Measurements from ENCODE around the gene REEP2.
"Not testable (repeated sequence)": the region's sequence is repeated elsewhere in the genome, so short reads cannot be mapped to it uniquely, and the experiment has no call there.

REEP2 gene

GRCh38 chr5:138466125-138466899 is 27.5 kb downstream of the REEP2 start:
- DNase-seq (ENCODE audit: insufficient read length, low spot score) (no peak), FAIRE-seq (no peak)

GRCh38 chr5:138466900-138467710 is 28.2 kb downstream of the REEP2 start:
- FAIRE-seq (no peak), DNase-seq (ENCODE audit: insufficient read length, low spot score) (no peak)
- no peak for TF ChIP-seq POLR2A (IDR thresholded peaks at IDR 0.05; ENCODE audit: low read depth, low read length)

More at GRCh38 chr5:138466125-138466899, 27.5 kb downstream of the REEP2 start:
- TF ChIP-seq POLR2A (IDR thresholded peaks at IDR 0.05; ENCODE audit: low read depth, low read length) = no peak

DNA sequence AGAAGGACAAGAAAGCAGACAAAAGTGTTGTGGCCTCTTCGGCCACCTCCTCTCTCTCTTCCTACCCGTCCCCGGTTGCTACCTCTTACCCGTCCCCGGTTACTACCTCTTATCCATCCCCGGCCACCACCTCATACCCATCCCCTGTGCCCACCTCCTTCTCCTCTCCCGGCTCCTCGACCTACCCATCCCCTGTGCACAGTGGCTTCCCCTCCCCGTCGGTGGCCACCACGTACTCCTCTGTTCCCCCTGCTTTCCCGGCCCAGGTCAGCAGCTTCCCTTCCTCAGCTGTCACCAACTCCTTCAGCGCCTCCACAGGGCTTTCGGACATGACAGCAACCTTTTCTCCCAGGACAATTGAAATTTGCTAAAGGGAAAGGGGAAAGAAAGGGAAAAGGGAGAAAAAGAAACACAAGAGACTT is 28.9 kb downstream of the REEP2 start:
- TF ChIP-seq POLR2A (IDR thresholded peaks at IDR 0.05; ENCODE audit: low read depth, low read length) = no peak
- FAIRE-seq (no peak), DNase-seq (ENCODE audit: insufficient read length, low spot score) (no peak)

DNA sequence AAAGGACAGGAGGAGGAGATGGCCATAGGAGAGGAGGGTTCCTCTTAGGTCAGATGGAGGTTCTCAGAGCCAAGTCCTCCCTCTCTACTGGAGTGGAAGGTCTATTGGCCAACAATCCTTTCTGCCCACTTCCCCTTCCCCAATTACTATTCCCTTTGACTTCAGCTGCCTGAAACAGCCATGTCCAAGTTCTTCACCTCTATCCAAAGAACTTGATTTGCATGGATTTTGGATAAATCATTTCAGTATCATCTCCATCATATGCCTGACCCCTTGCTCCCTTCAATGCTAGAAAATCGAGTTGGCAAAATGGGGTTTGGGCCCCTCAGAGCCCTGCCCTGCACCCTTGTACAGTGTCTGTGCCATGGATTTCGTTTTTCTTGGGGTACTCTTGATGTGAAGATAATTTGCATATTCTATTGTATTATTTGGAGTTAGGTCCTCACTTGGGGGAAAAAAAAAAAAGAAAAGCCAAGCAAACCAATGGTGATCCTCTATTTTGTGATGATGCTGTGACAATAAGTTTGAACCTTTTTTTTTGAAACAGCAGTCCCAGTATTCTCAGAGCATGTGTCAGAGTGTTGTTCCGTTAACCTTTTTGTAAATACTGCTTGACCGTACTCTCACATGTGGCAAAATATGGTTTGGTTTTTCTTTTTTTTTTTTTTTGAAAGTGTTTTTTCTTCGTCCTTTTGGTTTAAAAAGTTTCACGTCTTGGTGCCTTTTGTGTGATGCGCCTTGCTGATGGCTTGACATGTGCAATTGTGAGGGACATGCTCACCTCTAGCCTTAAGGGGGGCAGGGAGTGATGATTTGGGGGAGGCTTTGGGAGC is 29.5 kb downstream of the REEP2 start:
- DNase-seq (ENCODE audit: insufficient read length, low spot score) (no peak), FAIRE-seq (no peak)
- no peak for TF ChIP-seq POLR2A (IDR thresholded peaks at IDR 0.05; ENCODE audit: low read depth, low read length)

DNA sequence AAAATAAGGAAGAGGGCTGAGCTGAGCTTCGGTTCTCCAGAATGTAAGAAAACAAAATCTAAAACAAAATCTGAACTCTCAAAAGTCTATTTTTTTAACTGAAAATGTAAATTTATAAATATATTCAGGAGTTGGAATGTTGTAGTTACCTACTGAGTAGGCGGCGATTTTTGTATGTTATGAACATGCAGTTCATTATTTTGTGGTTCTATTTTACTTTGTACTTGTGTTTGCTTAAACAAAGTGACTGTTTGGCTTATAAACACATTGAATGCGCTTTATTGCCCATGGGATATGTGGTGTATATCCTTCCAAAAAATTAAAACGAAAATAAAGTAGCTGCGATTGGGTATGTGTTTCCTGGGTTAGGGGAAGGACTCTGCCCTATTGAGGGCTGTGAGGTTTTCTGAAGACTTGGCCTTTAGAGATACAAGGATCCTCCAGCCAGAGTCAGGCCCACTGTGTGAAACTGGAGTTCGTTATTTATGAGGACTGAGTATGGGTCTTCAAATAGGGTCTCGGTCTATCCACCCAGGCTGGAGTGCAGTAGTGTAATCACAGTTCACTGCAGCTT is 30.2 kb downstream of the REEP2 start:
- TF ChIP-seq POLR2A (IDR thresholded peaks at IDR 0.05; ENCODE audit: low read depth, low read length) = no peak
- FAIRE-seq (no peak), DNase-seq (ENCODE audit: insufficient read length, low spot score) (no peak)

DNA sequence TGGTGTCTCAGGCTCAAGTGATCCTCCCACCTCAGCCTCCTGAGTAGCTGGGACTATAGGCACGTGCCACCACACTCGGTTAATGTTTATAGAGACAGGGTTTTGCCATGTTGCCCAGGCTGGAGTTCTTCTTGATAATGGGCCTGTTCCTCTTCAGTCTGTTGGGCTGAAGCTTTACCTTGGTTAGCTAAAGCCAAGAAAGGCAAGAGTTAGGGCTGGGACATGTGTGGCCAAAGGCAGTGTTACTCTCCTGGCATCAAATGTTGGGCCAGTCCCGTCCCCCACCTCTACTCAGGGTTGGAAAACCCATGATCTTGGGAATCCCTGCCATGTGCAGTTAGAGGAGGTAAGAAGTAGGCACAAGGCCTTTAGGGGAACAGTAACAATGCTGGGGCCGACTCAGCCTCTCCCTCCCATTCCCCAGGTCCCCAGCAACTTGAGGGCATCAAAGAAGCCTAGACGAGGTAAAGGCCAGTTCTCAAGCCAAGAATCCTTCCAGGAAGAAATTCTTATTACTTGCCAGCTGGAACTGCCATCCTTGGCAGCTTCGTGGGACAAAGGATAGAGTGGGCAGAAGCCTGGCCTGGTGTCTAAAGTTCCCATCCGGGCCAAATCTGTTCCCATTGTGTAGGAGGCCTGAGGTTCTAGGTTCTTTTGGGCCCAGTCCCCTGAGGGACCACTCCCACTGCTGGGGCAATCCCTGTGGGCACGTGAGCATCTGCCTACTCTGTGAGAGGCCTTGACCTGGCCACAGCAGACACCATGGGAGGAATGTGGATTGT is 30.9 kb downstream of the REEP2 start:
- DNase-seq (ENCODE audit: insufficient read length, low spot score) (no peak), FAIRE-seq (no peak)
- TF ChIP-seq POLR2A (IDR thresholded peaks at IDR 0.05; ENCODE audit: low read depth, low read length) = no peak

DNA sequence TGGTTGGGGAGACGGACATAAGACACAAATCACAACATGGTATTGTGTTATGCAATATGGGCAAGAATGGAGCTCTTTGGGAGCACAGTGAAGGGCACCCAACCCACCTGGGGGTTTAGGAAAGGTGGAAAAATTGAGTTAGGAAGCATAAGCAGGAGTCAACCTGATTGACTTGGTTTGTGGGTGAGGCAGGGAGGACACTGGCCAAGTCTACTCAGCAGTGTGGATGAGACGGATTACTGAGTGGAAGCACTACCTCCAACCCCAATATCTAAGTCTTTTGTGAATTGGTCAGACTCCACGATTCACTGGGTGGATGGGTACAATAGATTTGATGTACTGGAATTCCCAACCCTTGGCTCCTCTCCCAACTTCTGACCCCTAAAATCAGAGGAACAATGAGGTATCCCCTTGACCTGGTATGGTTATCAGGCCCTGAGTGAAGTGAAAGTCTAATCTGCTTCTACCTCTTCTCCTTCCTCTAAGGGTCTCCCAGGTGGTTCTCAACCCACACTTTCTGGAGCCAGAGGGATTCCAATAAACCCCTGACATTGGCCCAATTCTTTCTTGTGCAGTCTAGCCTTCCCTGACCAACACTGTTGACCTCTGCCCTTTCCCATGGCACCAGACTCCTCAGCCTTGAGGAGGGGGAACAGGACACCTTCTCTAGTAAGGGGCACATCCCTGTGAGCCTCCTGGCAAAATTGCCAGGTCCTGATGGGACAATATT is 31.6 kb downstream of the REEP2 start:
- DNase-seq (ENCODE audit: insufficient read length, low spot score) (no peak), FAIRE-seq (no peak)
- TF ChIP-seq POLR2A (IDR thresholded peaks at IDR 0.05; ENCODE audit: low read depth, low read length) = no peak

DNA sequence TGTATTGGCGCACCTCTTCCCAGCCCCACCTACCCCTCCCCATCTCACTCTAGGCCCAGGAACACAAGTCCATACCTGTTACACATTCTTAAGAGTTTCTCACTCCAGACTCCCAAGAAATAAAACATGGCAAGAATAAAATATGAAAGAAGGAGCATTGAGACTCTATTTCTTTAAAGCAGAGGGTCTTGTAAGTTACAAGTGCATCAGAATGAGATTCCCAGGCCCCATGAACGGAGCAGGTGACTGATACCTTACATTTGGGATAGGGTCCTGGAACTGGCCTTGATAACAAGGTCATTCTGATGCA is 32.1 kb downstream of the REEP2 start:
- TF ChIP-seq POLR2A (IDR thresholded peaks at IDR 0.05; ENCODE audit: low read depth, low read length) = no peak

GRCh38 chr5:138472353-138472752 is 33.5 kb downstream of the REEP2 start:
- DNase-seq (ENCODE audit: insufficient read length, low spot score) (no peak), FAIRE-seq (no peak)
- TF ChIP-seq POLR2A (IDR thresholded peaks at IDR 0.05; ENCODE audit: low read depth, low read length) = no peak

More for the DNA sequence above, 32.1 kb downstream of the REEP2 start:
- no peak for DNase-seq (ENCODE audit: insufficient read length, low spot score)
- FAIRE-seq = no peak

DNA sequence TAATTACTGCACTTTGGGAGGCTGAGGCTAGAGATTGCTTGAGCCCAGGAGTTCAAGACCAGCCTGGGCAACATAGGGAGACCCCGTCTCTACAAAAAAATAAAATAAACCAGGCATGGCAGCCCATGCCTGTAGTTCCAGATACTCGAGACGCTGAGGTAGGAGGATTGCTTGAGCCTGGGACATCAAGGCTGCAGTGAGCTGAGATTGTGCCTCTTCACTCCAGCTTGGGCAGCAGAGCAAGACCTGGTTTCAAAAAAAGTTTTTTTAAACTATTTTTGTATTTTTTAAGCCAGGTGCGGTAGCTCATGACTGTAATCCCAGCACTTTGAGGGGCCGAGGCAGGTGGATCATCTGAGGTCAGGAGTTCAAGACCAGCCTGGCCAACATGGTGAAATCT is 34.3 kb downstream of the REEP2 start:
- FAIRE-seq; DNase-seq (ENCODE audit: insufficient read length, low spot score): not testable (repeated sequence)

DNA sequence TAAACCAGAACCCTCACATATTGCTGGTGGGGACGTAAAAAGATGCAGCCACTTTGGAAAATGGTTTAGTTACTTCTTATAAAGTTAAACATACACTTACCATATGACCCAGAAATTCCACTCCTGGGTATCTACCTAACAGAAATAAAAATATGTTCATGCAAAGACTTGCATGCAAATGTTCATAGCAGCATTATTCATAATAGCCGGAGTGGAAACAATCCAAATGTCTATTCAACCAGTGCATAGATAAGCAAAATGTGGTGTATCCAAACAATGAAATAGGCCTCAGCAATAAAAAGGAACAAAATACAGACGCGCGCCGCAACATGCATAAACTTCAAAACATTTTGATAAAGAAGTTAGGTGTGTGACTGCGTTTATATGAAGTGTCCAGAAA is 38.1 kb downstream of the REEP2 start:
- DNase-seq (ENCODE audit: insufficient read length, low spot score) (no peak), FAIRE-seq (no peak)
- TF ChIP-seq POLR2A (IDR thresholded peaks at IDR 0.05; ENCODE audit: low read depth, low read length) = no peak

GRCh38 chr5:138482638-138483037 is 43.8 kb downstream of the REEP2 start:
- DNase-seq (ENCODE audit: insufficient read length, low spot score) (no peak), FAIRE-seq (no peak)
- TF ChIP-seq POLR2A (IDR thresholded peaks at IDR 0.05; ENCODE audit: low read depth, low read length) = no peak
